K562 (cell line): ENCODE measurements around the gene OR10H5. TPM values are rescaled to one million over a fixed set of nuclear protein-coding genes. Genes with fewer than 3 reads are reported as not detected.
A peak's percentile ranks its signal among the peaks of the same experiment; 100 is the strongest.
"Not testable (repeated sequence)": the region's sequence is repeated elsewhere in the genome, so short reads cannot be mapped to it uniquely, and the experiment has no call there.

Source experiments
- ATAC-seq: fragments of 200-7000 bp; cut with Tn5 transposase; 3 replicates; pipeline ENCODE4 v1.9.1; 2020; ENCODE audit warnings: moderate library complexity
- BruUV-seq: library from RNA; stranded (reverse); fragments of 400-500 nt; replicated peaks from 2 replicates; lab custom pipeline; 2021; lab: Mats Ljungman, UMichigan
- CTCF ChIA-PET: fragments of 300-600 bp; formaldehyde crosslinking; extraction: SDS; loops from one replicate; lab custom pipeline; 2021; ENCODE audit warnings: low intra/inter-chr PET ratio; lab: Yijun Ruan, JAX
- POLR2A ChIA-PET: fragments of 300-600, 350-650 bp; sonication (Branson Sonifier 250); formaldehyde crosslinking; extraction: SDS; loops from one replicate; lab custom pipeline; 2021; ENCODE audit warnings: antibody characterized with exemption, inconsistent platforms; lab: Yijun Ruan, JAX
- DNase-seq, 4 experiments: peaks; one replicate each; pipeline versions ENCODE4 v3.0.0 to v3.0.0-alpha.2; 2011 to 2018; ENCODE audit warnings: low spot score in 3 of 4, mixed read lengths in 3 of 4; ENCODE audit errors: extremely low read depth in 1 of 4
- FAIRE-seq: peaks from 2 replicates; lab custom pipeline; 2011; peaks lifted over from hg19 to GRCh38; lab: Jason Lieb, UNC
- H2AFZ ChIP-seq: 2 replicates; pipeline ENCODE4 v1.6.0; 2011; ENCODE audit warnings: low read depth, low read length, control low read depth, inconsistent platforms
- H3K27ac ChIP-seq: fragments of 200-600 bp; 3 replicates; pipeline ENCODE4 v1.8.0; 2011; ENCODE audit warnings: low read depth, mild to moderate bottlenecking, control low read depth, inconsistent platforms, low read length, moderate library complexity, mixed read lengths; ENCODE audit errors: extremely low read depth
- H3K27me3 ChIP-seq, 2 experiments: fragments of 300-600 bp in 1 of 2; 2 replicates in 1 of 2; 3 replicates in 1 of 2; pipeline versions ENCODE4 v1.6.0 to v1.8.0; 2011; ENCODE audit warnings: inconsistent platforms in 2 of 2, low read length in 2 of 2, mild to moderate bottlenecking in 1 of 2, mixed read lengths in 1 of 2, moderate library complexity in 1 of 2; ENCODE audit not compliant: control insufficient read depth in 2 of 2, insufficient read depth in 2 of 2
- H3K36me3 ChIP-seq: fragments of 300-600 bp; 3 replicates; pipeline ENCODE4 v1.8.0; 2011; ENCODE audit warnings: mild to moderate bottlenecking, low read length, inconsistent platforms; ENCODE audit not compliant: control insufficient read depth, insufficient read depth
- H3K4me1 ChIP-seq, 2 experiments: fragments of 200-600 bp in 1 of 2; replicated peaks in 1 of 2; 2 replicates in 1 of 2; 3 replicates in 1 of 2; pipeline versions ENCODE4 v1.5.1 to v1.8.0; 2011; ENCODE audit warnings: inconsistent platforms in 2 of 2, low read length in 2 of 2, mild to moderate bottlenecking in 1 of 2, mixed read lengths in 1 of 2, moderate library complexity in 1 of 2; ENCODE audit not compliant: control insufficient read depth in 2 of 2, insufficient read depth in 2 of 2
- H3K4me2 ChIP-seq: 2 replicates; pipeline ENCODE4 v1.6.1; 2011; ENCODE audit warnings: low read length, control low read depth, inconsistent platforms, mixed read lengths; ENCODE audit not compliant: insufficient read depth
- H3K4me3 ChIP-seq: fragments of 200-600 bp; sonication (generic), shearing (Covaris generic); 2 replicates; pipeline ENCODE4 v1.5.1; 2016; ENCODE audit warnings: control low read depth, inconsistent platforms
- H3K79me2 ChIP-seq: fragments of 200-600 bp; 3 replicates; pipeline ENCODE4 v1.8.0; 2011; ENCODE audit warnings: low read length, inconsistent platforms; ENCODE audit not compliant: control insufficient read depth, insufficient read depth
- H3K9ac ChIP-seq, 2 experiments: 2 replicates each; pipeline versions ENCODE4 v1.6.0 to v1.6.1; 2011; ENCODE audit warnings: low read depth in 2 of 2, low read length in 2 of 2, control low read depth in 1 of 2, inconsistent platforms in 1 of 2, mild to moderate bottlenecking in 1 of 2, mixed read lengths in 1 of 2; ENCODE audit not compliant: insufficient read depth in 1 of 2
- H3K9me1 ChIP-seq: one replicate; pipeline ENCODE4 v1.6.0; 2011; ENCODE audit warnings: inconsistent platforms, mild to moderate bottlenecking, low read length, moderate library complexity; ENCODE audit not compliant: control insufficient read depth, insufficient read depth
- H3K9me3 ChIP-seq: replicated peaks from 2 replicates; pipeline ENCODE4 v1.5.1; 2011; ENCODE audit warnings: low read depth, low read length, inconsistent platforms; ENCODE audit not compliant: control insufficient read depth, insufficient read depth
- H4K20me1 ChIP-seq: replicated peaks from 2 replicates; pipeline ENCODE4 v1.6.1; 2011; ENCODE audit warnings: low read length, inconsistent platforms, mixed read lengths; ENCODE audit not compliant: control insufficient read depth, insufficient read depth
- RERE ChIP-seq: sonication (generic); formaldehyde crosslinking; IDR thresholded peaks from 2 replicates; pipeline ENCODE4 v1.8.0; 2023; ENCODE audit warnings: missing genetic modification reagents, mild to moderate bottlenecking, borderline replicate concordance
- ZBTB40 ChIP-seq, 2 experiments: fragments of 450-650 bp in 1 of 2; sonication (generic) in 1 of 2; formaldehyde crosslinking in 1 of 2; IDR thresholded peaks; 2 replicates each; pipeline versions ENCODE4 v1.7.1 to v1.9.0; 2016 to 2022; ENCODE audit warnings: inconsistent platforms in 1 of 2, mild to moderate bottlenecking in 1 of 2, missing genetic modification reagents in 1 of 2
- ZNF384 ChIP-seq: IDR thresholded peaks from 2 replicates; pipeline ENCODE4 v1.6.1; 2012; ENCODE audit warnings: low read depth, low read length, improper control_type of control experiment
- WGBS: fragments of 100-300 bp; shearing (Covaris generic); methylation state at CpG from one replicate; pipeline ENCODE4 v1.1.6; 2016; ENCODE audit warnings: low coverage, mixed read lengths; ENCODE audit not compliant: insufficient coverage; ENCODE audit errors: missing lambda C conversion rate; 5-methylcytosine and 5-hydroxymethylcytosine counted together
- in situ Hi-C: fragments of 300-500 bp; cut with MboI; formaldehyde crosslinking; loops from 4 replicates; pipeline ENCODE4 v1.15.0; 2018; ENCODE audit warnings: inconsistent platforms, mixed read lengths
- intact Hi-C: fragments of 100-400 bp; cut with micrococcal nuclease; formaldehyde crosslinking; loops from 2 replicates; pipeline ENCODE4 v1.14.2; 2022
- polyA plus RNA-seq, 8 experiments: library from polyadenylated mRNA; depleted of rRNA in 4 of 8; stranded (reverse) in 5 of 8; unstranded in 3 of 8; fragments of >200 nt; fragmentation: Nextera tagmentation in 2 of 8; fragmentation: Illumina TruSeq in 1 of 8; extraction: Ambion mirVana in 2 of 8; extraction: Trizol in 1 of 8; gene quantifications; 2 replicates each; pipeline versions ENCODE4 v1.2.1 to v1.2.3, GENCODE V29; 2011 to 2014; ENCODE audit warnings: inconsistent platforms in 1 of 8, missing spikeins in 1 of 8
- total RNA-seq, 7 experiments: library from RNA; depleted of rRNA in 6 of 7; stranded (reverse); fragments of >200 nt in 6 of 7; fragmentation: Illumina TruSeq in 2 of 7; extraction: Trizol in 2 of 7; gene quantifications; 2 replicates each; pipeline versions ENCODE4 v1.2.1 to v1.2.3, GENCODE V29; 2011 to 2021; ENCODE audit warnings: low replicate concordance in 1 of 7

Gene OR10H5
- total and polyA plus RNA-seq, 9 of the 15 experiments (the other 6 are each of a cell fraction or from before 2014, with no cell fraction given): not detected

- TF ChIP-seq RERE (CRISPR knock-in tag): no peak
These were observed 55.9 kb downstream of the OR10H5 start (continued) for GRCh38 chr19:15843203-15843893.

- H4K20me1 ChIP-seq; H3K9me1 ChIP-seq; H3K36me3 ChIP-seq; ATAC-seq; H3K4me3 ChIP-seq; FAIRE-seq; H3K9me3 ChIP-seq; H3K4me2 ChIP-seq; H3K27me3 ChIP-seq; H3K79me2 ChIP-seq; CTCF ChIA-PET; in situ Hi-C loops; BruUV-seq; TF ChIP-seq ZBTB40 (CRISPR knock-in tag; IDR thresholded peaks at IDR 0.05): not testable (repeated sequence)
- peak overlapping the region in 1 of 2 experiments; percentile 17; a peak in 1 of 4 replicates for H3K9ac ChIP-seq
- 10% methylated on average over 5 of the region's 8 CpGs for WGBS
- intact Hi-C loops: loop anchor here (2.0 to 10.0 kb wide), 2 partner anchors 25 to 341 kb away; partner anchors contain the start of gene FAM32A
- DNase-seq: peak in 1 of 4 experiments; percentile 59
- peaks cover 19 to 34% of the 10 kb centered on the region in 2 experiments for H3K4me1 ChIP-seq
- H3K27ac ChIP-seq: 0 out of 3 replicates have a peak overlapping the region, but pooled peaks have one; percentile 0
- POLR2A ChIA-PET: interaction anchor here (0.5 to 1.4 kb wide), 8 partner anchors 8 to 1214 kb away, joined by 3 to 6 read pairs (median 4); no protein-coding TSS in a partner anchor
- H2AFZ ChIP-seq: peak overlapping the region; percentile 37; the same call in 1 of the 2 replicates
- TF ChIP-seq ZBTB40 (IDR thresholded peaks at IDR 0.05) (peak; percentile 32; the same call in 1 of the 2 replicates), ZNF384 (peak; percentile 90)
These were observed 56.4 kb downstream of the OR10H5 start for GRCh38 chr19:15843894-15844222.
